Upper lobe of left lung (tissue), 4 donors: ENCODE measurements around the gene POFUT2.

Experiments used
- EP300 ChIP-seq, 4 donors: sonication (generic); formaldehyde crosslinking; IDR thresholded peaks; one replicate each; pipeline ENCODE4 v1.5.1; 2017; ENCODE audit warnings: antibody characterized with exemption in 4 of 4, control low read depth in 2 of 4
- POLR2A ChIP-seq, 4 donors: fragments of 450-650 bp; IDR thresholded peaks; one replicate each; pipeline ENCODE4 v1.5.1; 2016 to 2017; ENCODE audit warnings: antibody characterized with exemption in 4 of 4, mild to moderate bottlenecking in 2 of 4
- POLR2AphosphoS5 ChIP-seq, 2 donors: sonication (generic); formaldehyde crosslinking; IDR thresholded peaks; one replicate each; pipeline ENCODE4 v1.5.1; 2017; ENCODE audit warnings: antibody characterized with exemption in 2 of 2
- TF ChIP-seq, protein P1 (sequence below), 6 experiments: fragments of 450-650 bp in 4 of 6; fragments of 200-600 bp in 2 of 6; sonication (generic) in 2 of 6; IDR thresholded peaks; one replicate each; pipeline ENCODE4 v1.5.1; 2016 to 2019; ENCODE audit warnings: antibody characterized with exemption in 6 of 6

DNA sequence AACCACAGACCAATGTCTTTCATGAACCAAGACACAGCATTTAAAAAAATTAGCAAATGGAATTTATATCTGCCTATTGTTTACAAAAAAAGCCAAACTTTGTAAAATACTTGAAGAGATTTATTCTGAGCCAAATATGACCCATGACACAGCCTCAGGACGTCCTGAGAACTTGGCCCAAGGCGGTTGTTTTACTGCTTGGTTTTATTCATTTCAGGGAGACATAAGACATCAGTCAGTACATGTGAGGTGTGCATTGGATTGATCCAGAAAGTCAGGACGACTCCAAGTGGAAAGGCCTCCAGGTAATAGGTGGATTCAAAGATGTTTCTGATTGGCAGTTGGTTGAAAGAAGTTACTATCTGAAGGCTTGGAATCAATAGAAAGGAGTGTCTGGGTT, 1.4 kb upstream of the POFUT2 start:
- TF ChIP-seq POLR2A (IDR thresholded peaks at IDR 0.05): no peak
- TF ChIP-seq EP300 (IDR thresholded peaks at IDR 0.05): no peak
- TF ChIP-seq POLR2AphosphoS5 (IDR thresholded peaks at IDR 0.05): no peak
- TF ChIP-seq, protein P1, sequence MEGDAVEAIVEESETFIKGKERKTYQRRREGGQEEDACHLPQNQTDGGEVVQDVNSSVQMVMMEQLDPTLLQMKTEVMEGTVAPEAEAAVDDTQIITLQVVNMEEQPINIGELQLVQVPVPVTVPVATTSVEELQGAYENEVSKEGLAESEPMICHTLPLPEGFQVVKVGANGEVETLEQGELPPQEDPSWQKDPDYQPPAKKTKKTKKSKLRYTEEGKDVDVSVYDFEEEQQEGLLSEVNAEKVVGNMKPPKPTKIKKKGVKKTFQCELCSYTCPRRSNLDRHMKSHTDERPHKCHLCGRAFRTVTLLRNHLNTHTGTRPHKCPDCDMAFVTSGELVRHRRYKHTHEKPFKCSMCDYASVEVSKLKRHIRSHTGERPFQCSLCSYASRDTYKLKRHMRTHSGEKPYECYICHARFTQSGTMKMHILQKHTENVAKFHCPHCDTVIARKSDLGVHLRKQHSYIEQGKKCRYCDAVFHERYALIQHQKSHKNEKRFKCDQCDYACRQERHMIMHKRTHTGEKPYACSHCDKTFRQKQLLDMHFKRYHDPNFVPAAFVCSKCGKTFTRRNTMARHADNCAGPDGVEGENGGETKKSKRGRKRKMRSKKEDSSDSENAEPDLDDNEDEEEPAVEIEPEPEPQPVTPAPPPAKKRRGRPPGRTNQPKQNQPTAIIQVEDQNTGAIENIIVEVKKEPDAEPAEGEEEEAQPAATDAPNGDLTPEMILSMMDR (IDR thresholded peaks at IDR 0.05): no peak
